Stomach (tissue), 9 donors: ENCODE data around the gene LNX2. TPM values are rescaled to one million over a fixed set of nuclear protein-coding genes. Genes with fewer than 3 reads are reported as not detected.

ENCODE experiments used
- DNase-seq, 2 donors: peaks; one replicate each; pipeline versions ENCODE4 v3.0.0 to v3.0.0-alpha.2; 2013 to 2019
- H3K27ac ChIP-seq, 5 donors: fragments of 200-600 bp in 4 of 5; sonication (generic) in 4 of 5; one replicate each; pipeline ENCODE4 v1.5.1; 2013 to 2019; ENCODE audit warnings: mild to moderate bottlenecking in 1 of 5, moderate library complexity in 1 of 5
- H3K27me3 ChIP-seq, 3 donors: fragments of 200-600 bp; sonication (generic); one replicate each; pipeline ENCODE4 v1.5.1; 2017 to 2019; ENCODE audit warnings: mixed run types in 1 of 3
- H3K36me3 ChIP-seq, 4 donors: fragments of 200-600 bp; sonication (generic); 1 replicate in 3 of 4; 2 replicates in 1 of 4; pipeline ENCODE4 v1.5.1; 2016 to 2019
- H3K4me1 ChIP-seq, 4 donors: fragments of 200-600 bp; sonication (generic); one replicate each; pipeline ENCODE4 v1.5.1; 2016 to 2019
- H3K4me3 ChIP-seq, 4 donors: fragments of 200-600 bp; sonication (generic) in 3 of 4; one replicate each; pipeline ENCODE4 v1.5.1; 2016 to 2019; ENCODE audit warnings: mild to moderate bottlenecking in 1 of 4
- H3K9me3 ChIP-seq, 4 donors: fragments of 200-600 bp; sonication (generic); one replicate each; pipeline ENCODE4 v1.5.1; 2016 to 2019
- CTCF ChIP-seq, 7 experiments: fragments of 450-650 bp in 4 of 7; fragments of 200-600 bp in 3 of 7; sonication (generic) in 3 of 7; IDR thresholded peaks; one replicate each; pipeline ENCODE4 v1.5.1; 2016 to 2019; ENCODE audit warnings: antibody characterized with exemption in 7 of 7, control low read depth in 2 of 7, mild to moderate bottlenecking in 1 of 7
- EP300 ChIP-seq: sonication (generic); formaldehyde crosslinking; IDR thresholded peaks from one replicate; pipeline ENCODE4 v1.6.1; 2017; ENCODE audit warnings: antibody characterized with exemption
- POLR2A ChIP-seq, 4 donors: fragments of 450-650 bp; IDR thresholded peaks; one replicate each; pipeline ENCODE4 v1.6.1; 2016; ENCODE audit warnings: antibody characterized with exemption in 4 of 4, control low read depth in 2 of 4, mild to moderate bottlenecking in 1 of 4, moderate library complexity in 1 of 4
- POLR2AphosphoS5 ChIP-seq, 3 donors: sonication (generic); formaldehyde crosslinking; IDR thresholded peaks; one replicate each; pipeline ENCODE4 v1.6.1; 2016; ENCODE audit warnings: antibody characterized with exemption in 3 of 3
- WGBS, 5 donors: extraction: QIAGEN DNeasy Blood & Tissue Kit in 3 of 5; methylation state at CpG; one replicate each; pipeline versions ENCODE4 v1.1.5 to v1.1.7; 2013 to 2018; 5-methylcytosine and 5-hydroxymethylcytosine counted together
- intact Hi-C: fragments of 100-400 bp; cut with DNase I; formaldehyde crosslinking; loops from one replicate; pipeline ENCODE4 v1.15.1; 2023; ENCODE audit warnings: low total_unique reads
- polyA plus RNA-seq, 3 donors: library from polyadenylated mRNA; stranded (reverse); fragments of 200-250 nt; gene quantifications; one replicate each; pipeline ENCODE4 v1.2.3, GENCODE V29; 2013
- total RNA-seq, 5 donors: library from RNA; depleted of rRNA; stranded (reverse); fragments of >200 nt; gene quantifications; one replicate each; pipeline versions ENCODE4 v1.1.0 to v1.2.3, GENCODE V29; 2014 to 2016
- donor health status: healthy with polysubstance abuse.
- donor health status: Bipolar disorder and iron deficiency.
- donor health status: healthy.

LNX2 gene
- total and polyA plus RNA-seq, 8 donors, result 3.5 to 35.7 (median 9.3) TPM

GRCh38 chr13:27661017-27661416, 40.7 kb upstream of the LNX2 start:
- H3K4me1 ChIP-seq, result peaks cover 0 to 43% (median 13%) of the 10 kb centered on the region in 4 donors
- H3K4me3 ChIP-seq, result no peak overlapping the region
- TF ChIP-seq POLR2AphosphoS5 (IDR thresholded peaks at IDR 0.05) (no peak), EP300 (no peak), CTCF (IDR thresholded peaks at IDR 0.05) (no peak), POLR2A (IDR thresholded peaks at IDR 0.05) (no peak)
- no peak overlapping the region for H3K27ac ChIP-seq
- DNase-seq, result no peak
- H3K27me3 ChIP-seq, result no peaks in the 10 kb centered on the region
- intact Hi-C loops, result no loop called here
- peaks cover 4 to 12% (median 7%) of the 10 kb centered on the region in 4 donors for H3K36me3 ChIP-seq
- no peaks in the 10 kb centered on the region for H3K9me3 ChIP-seq

- Histone ChIP-seq H3K27ac (no peak overlapping the region), H3K4me3 (no peak overlapping the region), H3K36me3 (peaks cover 0 to 7% (median 2%) of the 10 kb centered on the region in 4 donors), H3K9me3 (no peaks in the 10 kb centered on the region), H3K4me1 (peaks cover 0 to 44% (median 13%) of the 10 kb centered on the region in 4 donors), H3K27me3 (no peaks in the 10 kb centered on the region)
- WGBS, 5 donors, result 93 to 99% (median 97%) methylated on average over 6 of the region's 6 CpGs
- intact Hi-C loops, result no loop called here
- TF ChIP-seq EP300, result no peak
- TF ChIP-seq POLR2AphosphoS5 (IDR thresholded peaks at IDR 0.05), result no peak
- no peak for TF ChIP-seq POLR2A (IDR thresholded peaks at IDR 0.05)
- TF ChIP-seq CTCF (IDR thresholded peaks at IDR 0.05), result no peak
- DNase-seq, result no peak
Measured at GRCh38 chr13:27660511-27660910, 40.2 kb upstream of the LNX2 start.

- intact Hi-C loops, result no loop called here
- no peak overlapping the region for H3K4me3 ChIP-seq
- WGBS, 5 donors, result 75 to 83% (median 75%) methylated on average over 7 of the region's 7 CpGs
- H3K9me3 ChIP-seq, result no peaks in the 10 kb centered on the region
- peaks cover 0 to 54% (median 17%) of the 10 kb centered on the region in 4 donors for H3K4me1 ChIP-seq
- TF ChIP-seq POLR2A (IDR thresholded peaks at IDR 0.05), result no peak
- TF ChIP-seq CTCF (IDR thresholded peaks at IDR 0.05), result no peak
- no peak for TF ChIP-seq POLR2AphosphoS5 (IDR thresholded peaks at IDR 0.05)
- TF ChIP-seq EP300, result no peak
- no peak overlapping the region for H3K27ac ChIP-seq
- H3K36me3 ChIP-seq, result peaks cover 0 to 7% (median 0%) of the 10 kb centered on the region in 4 donors
- H3K27me3 ChIP-seq, result no peaks in the 10 kb centered on the region
- DNase-seq, result no peak
Measured at GRCh38 chr13:27659145-27659865, 39.0 kb upstream of the LNX2 start.

- Histone ChIP-seq H3K4me1 (peaks cover 0 to 54% (median 18%) of the 10 kb centered on the region in 4 donors), H3K27me3 (no peaks in the 10 kb centered on the region), H3K27ac (no peak overlapping the region), H3K9me3 (no peaks in the 10 kb centered on the region), H3K4me3 (no peak overlapping the region), H3K36me3 (peaks cover 0 to 7% (median 0%) of the 10 kb centered on the region in 4 donors)
- DNase-seq, result no peak
- TF ChIP-seq EP300 (no peak), CTCF (IDR thresholded peaks at IDR 0.05) (no peak), POLR2A (IDR thresholded peaks at IDR 0.05) (no peak), POLR2AphosphoS5 (IDR thresholded peaks at IDR 0.05) (no peak)
- intact Hi-C loops, result no loop called here
Measured at GRCh38 chr13:27658546-27658945, 38.2 kb upstream of the LNX2 start.
